HCT116 (cell line): ENCODE data around the gene MYLK3. TPM values are rescaled to one million over a fixed set of nuclear protein-coding genes. Genes with fewer than 3 reads are reported as not detected.

ENCODE experiments used
- ATAC-seq: fragments of 200-7000 bp; cut with Tn5 transposase; 2 replicates; pipeline ENCODE4 v1.9.1; 2020; ENCODE audit warnings: mild to moderate bottlenecking, moderate library complexity
- BruUV-seq: library from RNA; stranded (reverse); fragments of 400-500 nt; replicated peaks from 2 replicates; lab custom pipeline; 2021; lab: Mats Ljungman, UMichigan
- CTCF ChIA-PET: fragments of 300-600 bp; sonication (Branson Sonifier 250); formaldehyde crosslinking; loops from one replicate; lab custom pipeline; 2021; ENCODE audit warnings: antibody characterized with exemption; lab: Charles Lee
- POLR2A ChIA-PET: fragments of 300-600, 350-600 bp; sonication (Branson Sonifier 250); formaldehyde crosslinking; loops from one replicate; lab custom pipeline; 2021; ENCODE audit warnings: antibody characterized with exemption; lab: Charles Lee
- RAD21 ChIA-PET, 2 experiments: fragments of 300-600 bp; sonication (Branson Sonifier 250); formaldehyde crosslinking; loops; one replicate each; lab custom pipeline; 2023; ENCODE audit warnings: low total read pairs in 2 of 2; ENCODE audit not compliant: uncharacterized antibody in 2 of 2, unreplicated experiment in 2 of 2, low non-redundant PET in 1 of 2; lab: Charles Lee
- DNase-seq: peaks from one replicate; pipeline ENCODE4 v3.0.0-alpha.2; 2010; ENCODE audit warnings: low read depth, low spot score
- H2AFZ ChIP-seq: fragments of 200-600 bp; shearing (Covaris generic), sonication (generic); 2 replicates; pipeline ENCODE4 v1.6.1; 2017; ENCODE audit warnings: low read depth, mixed run types, mixed read lengths, antibody characterized with exemption, low read length; ENCODE audit not compliant: poor library complexity, severe bottlenecking
- H3K27ac ChIP-seq: 2 replicates; pipeline ENCODE4 v1.5.1; 2012; ENCODE audit warnings: low read depth, low read length
- H3K27me3 ChIP-seq: fragments of 200-600 bp; sonication (generic); 2 replicates; pipeline ENCODE4 v1.6.1; 2016; ENCODE audit warnings: mixed run types, low read length, mixed read lengths; ENCODE audit not compliant: insufficient read depth
- H3K36me3 ChIP-seq, 2 experiments: fragments of 200-500 bp in 1 of 2; fragments of 200-600 bp in 1 of 2; sonication (Bioruptor generic) in 1 of 2; sonication (generic) in 1 of 2; 2 replicates each; pipeline versions ENCODE4 v1.5.1 to v1.6.1; 2014 to 2016; ENCODE audit warnings: low read length in 2 of 2, inconsistent platforms in 1 of 2, mixed read lengths in 1 of 2, mixed run types in 1 of 2; ENCODE audit not compliant: insufficient read depth in 2 of 2, control insufficient read depth in 1 of 2
- H3K4me1 ChIP-seq, 2 experiments: fragments of 200-600 bp in 1 of 2; sonication (generic) in 1 of 2; 2 replicates each; pipeline versions ENCODE4 v1.5.1 to v1.6.1; 2012 to 2017; ENCODE audit warnings: low read length in 2 of 2, inconsistent platforms in 1 of 2, mild to moderate bottlenecking in 1 of 2, mixed read lengths in 1 of 2, mixed run types in 1 of 2, moderate library complexity in 1 of 2; ENCODE audit not compliant: insufficient read depth in 2 of 2, control insufficient read depth in 1 of 2
- H3K4me2 ChIP-seq: fragments of 200-600 bp; sonication (generic); 2 replicates; pipeline ENCODE4 v1.6.1; 2017; ENCODE audit warnings: mixed run types, low read length, mixed read lengths
- H3K4me3 ChIP-seq, 2 experiments: fragments of 200-600 bp in 1 of 2; sonication (generic) in 1 of 2; replicated peaks in 1 of 2; 2 replicates each; pipeline ENCODE4 v1.5.1; 2011 to 2016; ENCODE audit warnings: low read length in 2 of 2, control low read depth in 1 of 2, low read depth in 1 of 2, mild to moderate bottlenecking in 1 of 2, mixed read lengths in 1 of 2, mixed run types in 1 of 2
- H3K79me2 ChIP-seq: fragments of 200-600 bp; sonication (generic); 2 replicates; pipeline ENCODE4 v1.6.1; 2017; ENCODE audit warnings: mild to moderate bottlenecking, mixed run types, low read length, moderate library complexity, mixed read lengths; ENCODE audit not compliant: insufficient read depth
- H3K9ac ChIP-seq: fragments of 200-600 bp; sonication (generic); 2 replicates; pipeline ENCODE4 v1.6.1; 2016; ENCODE audit warnings: low read length, mixed read lengths
- H3K9me2 ChIP-seq: fragments of 200-600 bp; sonication (generic), shearing (Covaris generic); 2 replicates; pipeline ENCODE4 v1.6.1; 2017; ENCODE audit warnings: mixed run types, mild to moderate bottlenecking, moderate library complexity; ENCODE audit not compliant: insufficient read depth
- H3K9me3 ChIP-seq, 2 experiments: fragments of 200-500 bp in 1 of 2; fragments of 200-600 bp in 1 of 2; sonication (Bioruptor generic) in 1 of 2; sonication (generic) in 1 of 2; 2 replicates each; pipeline ENCODE4 v1.6.1; 2014 to 2017; ENCODE audit warnings: low read length in 2 of 2, mixed read lengths in 2 of 2, inconsistent platforms in 1 of 2, low read depth in 1 of 2, mild to moderate bottlenecking in 1 of 2, mixed run types in 1 of 2, moderate library complexity in 1 of 2; ENCODE audit not compliant: control insufficient read depth in 1 of 2, insufficient read depth in 1 of 2
- H4K20me1 ChIP-seq: fragments of 200-600 bp; sonication (generic), shearing (Covaris generic); 2 replicates; pipeline ENCODE4 v1.6.1; 2017; ENCODE audit warnings: mixed run types, mild to moderate bottlenecking, moderate library complexity; ENCODE audit not compliant: insufficient read depth
- ATF3 ChIP-seq: IDR thresholded peaks from 2 replicates; pipeline ENCODE4 v1.6.1; 2012
- CBX3 ChIP-seq: IDR thresholded peaks from 2 replicates; pipeline ENCODE4 v1.6.1; 2012; ENCODE audit warnings: low read depth
- CEBPB ChIP-seq: IDR thresholded peaks from 2 replicates; pipeline ENCODE4 v1.6.1; 2012; ENCODE audit warnings: low read depth
- CTCF ChIP-seq, 3 experiments: fragments of 200-600 bp in 1 of 3; sonication (generic) in 1 of 3; IDR thresholded peaks in 2 of 3; conservative IDR thresholded peaks in 1 of 3; 2 replicates each; pipeline ENCODE4 v1.5.1; 2012 to 2017; ENCODE audit warnings: low read depth in 2 of 3, low read length in 2 of 3, antibody characterized with exemption in 1 of 3, borderline replicate concordance in 1 of 3, control low read depth in 1 of 3, mild to moderate bottlenecking in 1 of 3, mixed read lengths in 1 of 3, mixed run types in 1 of 3, moderate library complexity in 1 of 3; ENCODE audit not compliant: insufficient read depth in 1 of 3
- ELF1 ChIP-seq: IDR thresholded peaks from 2 replicates; pipeline ENCODE4 v1.6.1; 2012; ENCODE audit warnings: low read depth, borderline replicate concordance
- EZH2 ChIP-seq: fragments of 200-600 bp; sonication (generic); IDR thresholded peaks from 2 replicates; pipeline ENCODE4 v1.6.1; 2017; ENCODE audit warnings: antibody characterized with exemption, mixed run types
- FOSL1 ChIP-seq: IDR thresholded peaks from 2 replicates; pipeline ENCODE4 v1.6.1; 2012; ENCODE audit warnings: low read depth
- MAX ChIP-seq: IDR thresholded peaks from 2 replicates; pipeline ENCODE4 v1.6.1; 2012
- POLR2A ChIP-seq: IDR thresholded peaks from 2 replicates; pipeline ENCODE4 v1.7.0; 2011; ENCODE audit warnings: borderline replicate concordance; ENCODE audit not compliant: insufficient read depth, insufficient read length; ENCODE audit errors: extremely low read depth
- POLR2AphosphoS5 ChIP-seq: IDR thresholded peaks from 2 replicates; pipeline ENCODE4 v1.6.1; 2011; ENCODE audit warnings: mild to moderate bottlenecking, low read depth, low read length, moderate library complexity
- RAD21 ChIP-seq: IDR thresholded peaks from 2 replicates; pipeline ENCODE4 v1.6.1; 2012; ENCODE audit warnings: low read depth, mild to moderate bottlenecking
- REST ChIP-seq: IDR thresholded peaks from 2 replicates; pipeline ENCODE4 v1.6.1; 2012; ENCODE audit warnings: low read depth
- SIN3A ChIP-seq: IDR thresholded peaks from 2 replicates; pipeline ENCODE4 v1.6.1; 2012; ENCODE audit warnings: low read depth
- SP1 ChIP-seq: IDR thresholded peaks from 2 replicates; pipeline ENCODE4 v1.6.1; 2012; ENCODE audit warnings: low read depth
- SRF ChIP-seq: IDR thresholded peaks from 2 replicates; pipeline ENCODE4 v1.6.1; 2012; ENCODE audit warnings: low read depth
- YY1 ChIP-seq: IDR thresholded peaks from 2 replicates; pipeline ENCODE4 v1.6.1; 2011; ENCODE audit warnings: low read length, low read depth, moderate library complexity, mild to moderate bottlenecking; ENCODE audit not compliant: insufficient replicate concordance; ENCODE audit errors: extremely low read depth
- ZFX ChIP-seq: fragments of 450-650 bp; IDR thresholded peaks from 2 replicates; pipeline ENCODE4 v1.6.1; 2017
- ZNF274 ChIP-seq: fragments of 200-500 bp; sonication (Bioruptor generic); IDR thresholded peaks from 2 replicates; pipeline ENCODE4 v1.6.1; 2014; ENCODE audit warnings: mild to moderate bottlenecking, low read depth, low read length, inconsistent platforms
- intact Hi-C: fragments of 100-400 bp; cut with micrococcal nuclease; formaldehyde crosslinking; loops from 2 replicates; pipeline ENCODE4 v1.10.0; 2022
- total RNA-seq: library from RNA; stranded (reverse); gene quantifications from one replicate; pipeline ENCODE4 v1.2.1, GENCODE V29; 2021; ENCODE audit not compliant: unreplicated experiment

Gene MYLK3
- total RNA-seq, 1 experiment from 2014 or later: 0.22 TPM

GRCh38 chr16:46762583-46762982 lies 14.4 kb upstream of the MYLK3 start (continued):
- no peak for TF ChIP-seq ATF3
- TF ChIP-seq EZH2: no peak
- no peak for TF ChIP-seq RAD21
- no peak for TF ChIP-seq SIN3A
- TF ChIP-seq POLR2A: no peak
- no peak for TF ChIP-seq ELF1
- no peak for TF ChIP-seq YY1
- no peak for TF ChIP-seq SP1
- no peak for TF ChIP-seq SRF

- POLR2A ChIA-PET: no interaction called here
- TF ChIP-seq MAX (no peak), YY1 (no peak), CTCF (IDR thresholded peaks at IDR 0.05 in 2 of 3, conservative IDR thresholded peaks at IDR 0.05 in 1 of 3; ENCODE audit: borderline replicate concordance in 1 of 3, insufficient read depth in 1 of 3, low read depth in 2 of 3, low read length in 2 of 3) (no peak), SP1 (no peak), FOSL1 (no peak), REST (no peak), ELF1 (no peak), RAD21 (no peak), CEBPB (no peak), CBX3 (no peak), ZNF274 (no peak), ZFX (no peak), POLR2AphosphoS5 (no peak), SIN3A (no peak)
- Histone ChIP-seq H3K79me2 (no peaks in the 10 kb centered on the region), H2AFZ (no peak overlapping the region), H3K36me3 (no peaks in the 10 kb centered on the region), H3K4me3 (no peak overlapping the region), H3K4me2 (no peak overlapping the region), H3K9me3 (no peaks in the 10 kb centered on the region), H3K27ac (no peak overlapping the region), H3K9ac (no peak overlapping the region), H3K4me1 (no peaks in the 10 kb centered on the region), H3K27me3 (no peaks in the 10 kb centered on the region; the same call in 1 of the 2 replicates), H3K9me2 (no peaks in the 10 kb centered on the region), H4K20me1 (no peaks in the 10 kb centered on the region)
- DNase-seq (no peak), ATAC-seq (no peak)
- intact Hi-C loops: no loop called here
- CTCF ChIA-PET: no interaction called here
- RAD21 ChIA-PET: no interaction called here
- no TSS peak for BruUV-seq
These were observed 11.2 kb upstream of the MYLK3 start for GRCh38 chr16:46759309-46759708.
